OCI-LY7 (cell line): ENCODE results near the gene OGFOD3. TPM values are rescaled to one million over a fixed set of nuclear protein-coding genes. Genes with fewer than 3 reads are reported as not detected.
"Not testable (repeated sequence)": the region's sequence is repeated elsewhere in the genome, so short reads cannot be mapped to it uniquely, and the experiment has no call there.

Experiments used
- BruUV-seq: library from RNA; stranded (reverse); fragments of 400-500 nt; replicated peaks from 2 replicates; lab custom pipeline; 2021; lab: Mats Ljungman, UMichigan
- CTCF ChIA-PET: fragments of 300-600 bp; sonication (Branson Sonifier 250); formaldehyde crosslinking; loops from one replicate; lab custom pipeline; 2022; ENCODE audit warnings: antibody characterized with exemption; ENCODE audit not compliant: unreplicated experiment; lab: Charles Lee
- POLR2A ChIA-PET: fragments of 300-600 bp; sonication (Branson Sonifier 250); formaldehyde crosslinking; loops from one replicate; lab custom pipeline; 2022; ENCODE audit warnings: antibody characterized with exemption; lab: Charles Lee
- DNase-seq: peaks from one replicate; pipeline ENCODE4 v3.0.0-alpha.2; 2015; ENCODE audit warnings: low spot score
- H2AFZ ChIP-seq: fragments of 200-600 bp; sonication (generic), shearing (Covaris generic); 2 replicates; pipeline ENCODE4 v1.6.1; 2014; ENCODE audit warnings: mild to moderate bottlenecking, antibody characterized with exemption, low read length, moderate library complexity
- H3K27ac ChIP-seq: fragments of 200-600 bp; sonication (generic); 2 replicates; pipeline ENCODE4 v1.5.1; 2014; ENCODE audit warnings: mixed run types, low read depth, mild to moderate bottlenecking, moderate library complexity, low read length, inconsistent platforms; ENCODE audit not compliant: poor library complexity, severe bottlenecking
- H3K36me3 ChIP-seq: fragments of 200-600 bp; sonication (generic); 2 replicates; pipeline ENCODE4 v1.6.1; 2014; ENCODE audit warnings: mild to moderate bottlenecking, antibody characterized with exemption, low read length, moderate library complexity, mixed read lengths; ENCODE audit not compliant: insufficient read depth
- H3K4me1 ChIP-seq: fragments of 200-600 bp; sonication (generic); 2 replicates; pipeline ENCODE4 v1.5.1; 2014; ENCODE audit warnings: mild to moderate bottlenecking, low read length; ENCODE audit not compliant: insufficient read depth, poor library complexity, severe bottlenecking
- H3K4me2 ChIP-seq: fragments of 200-600 bp; sonication (generic); 2 replicates; pipeline ENCODE4 v1.6.1; 2014; ENCODE audit warnings: mild to moderate bottlenecking, low read length
- H3K4me3 ChIP-seq: fragments of 200-600 bp; sonication (generic); 2 replicates; pipeline ENCODE4 v1.5.1; 2014; ENCODE audit warnings: mild to moderate bottlenecking, low read depth, low read length; ENCODE audit not compliant: poor library complexity, severe bottlenecking
- H3K79me2 ChIP-seq: fragments of 200-600 bp; sonication (generic); 2 replicates; pipeline ENCODE4 v1.6.1; 2016; ENCODE audit warnings: low read depth, mild to moderate bottlenecking, low read length, moderate library complexity, mixed read lengths; ENCODE audit not compliant: insufficient read depth
- H3K9me2 ChIP-seq: fragments of 200-600 bp; sonication (generic); 2 replicates; pipeline ENCODE4 v1.6.1; 2016; ENCODE audit warnings: mild to moderate bottlenecking, low read length, mixed read lengths; ENCODE audit not compliant: insufficient read depth
- H3K9me3 ChIP-seq: fragments of 200-600 bp; sonication (generic); 2 replicates; pipeline ENCODE4 v1.6.1; 2014; ENCODE audit warnings: mild to moderate bottlenecking, mixed run types, low read length, mixed read lengths
- H4K20me1 ChIP-seq: fragments of 200-600 bp; sonication (generic); 2 replicates; pipeline ENCODE4 v1.6.1; 2014; ENCODE audit warnings: mild to moderate bottlenecking, antibody characterized with exemption, low read length, moderate library complexity, mixed read lengths; ENCODE audit not compliant: insufficient read depth
- EZH2phosphoT487 ChIP-seq: fragments of 200-600 bp; sonication (generic); IDR thresholded peaks from 2 replicates; pipeline ENCODE4 v1.6.1; 2018; ENCODE audit warnings: low read depth, borderline replicate concordance, mild to moderate bottlenecking, mixed run types, antibody characterized with exemption, low read length, moderate library complexity, mixed read lengths
- intact Hi-C: fragments of 100-400 bp; cut with micrococcal nuclease; formaldehyde crosslinking; loops from one replicate; pipeline ENCODE4 v1.10.0; 2022; ENCODE audit not compliant: unreplicated experiment
- total RNA-seq, 2 experiments: library from RNA; depleted of rRNA in 1 of 2; stranded (reverse); fragments of >200 nt in 1 of 2; shearing (Covaris generic) in 1 of 2; gene quantifications; 2 replicates each; pipeline ENCODE4 v1.2.3, GENCODE V29; 2014 to 2022
- TF ChIP-seq, protein P1 (sequence below): fragments of 200-600 bp; sonication (generic); conservative IDR thresholded peaks from 2 replicates; pipeline ENCODE4 v1.5.1; 2014; ENCODE audit warnings: mild to moderate bottlenecking, antibody characterized with exemption, low read length, moderate library complexity, mixed read lengths

Gene OGFOD3
- total RNA-seq, 2 experiments from 2014 or later = 55.6 to 65.2 TPM

DNA sequence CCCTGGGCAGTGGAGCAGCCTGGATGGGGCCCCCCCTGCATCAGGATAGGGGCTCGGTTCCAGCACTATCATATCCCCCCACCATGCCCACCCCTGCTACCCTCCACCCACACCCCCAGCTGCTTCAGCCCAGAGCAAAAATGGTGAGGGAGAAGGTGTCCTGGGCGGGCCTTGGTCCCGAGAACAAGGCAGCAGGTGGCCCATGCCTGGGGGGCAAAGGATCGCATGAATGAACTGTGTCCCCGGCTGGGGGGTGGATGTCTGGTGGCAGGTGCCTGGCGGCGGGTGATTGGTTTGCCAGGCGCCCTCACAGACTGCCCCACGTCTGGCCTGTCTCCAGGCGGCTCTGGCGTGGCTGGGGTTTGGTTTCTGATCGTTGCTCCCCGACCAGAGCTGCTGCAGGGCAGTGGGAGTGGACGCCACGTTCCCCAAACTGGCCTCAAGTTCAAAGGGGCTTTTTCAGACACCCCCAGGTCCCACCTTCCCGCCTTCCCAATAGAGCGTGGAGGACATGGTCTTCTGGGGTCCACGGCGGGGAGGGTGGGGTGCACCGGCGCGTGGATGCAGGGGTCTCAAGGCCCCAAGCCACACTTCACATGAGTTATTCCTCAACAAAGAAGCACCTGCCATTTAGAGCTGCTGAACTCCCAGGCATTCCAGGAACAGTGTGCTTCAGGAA is 34.2 kb downstream of the OGFOD3 start:
- no peak for DNase-seq
- BruUV-seq = no TSS peak
- intact Hi-C loops = no loop called here

DNA sequence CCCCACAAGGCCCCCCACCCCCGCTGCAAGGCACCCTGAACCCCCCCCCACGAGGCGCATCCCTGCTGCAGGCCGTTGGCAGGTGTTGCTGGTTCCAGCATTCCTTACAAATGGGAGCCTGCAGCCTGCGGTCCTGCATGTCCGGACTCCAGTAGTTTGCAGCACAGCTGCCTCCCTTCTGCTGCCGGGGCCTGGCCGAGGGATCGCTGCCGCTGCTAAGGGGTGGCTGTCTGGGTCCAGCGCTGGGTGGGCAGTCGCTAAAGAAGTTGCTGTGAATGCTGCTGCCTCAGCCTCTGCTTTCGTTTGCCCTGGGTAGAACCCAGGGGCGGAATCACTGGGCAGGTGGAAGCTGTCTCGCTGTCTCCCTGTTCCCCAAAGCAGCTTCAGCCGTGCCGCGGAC is 35.0 kb downstream of the OGFOD3 start:
- H3K4me2 ChIP-seq = no peak overlapping the region
- ChIA-PET POLR2A (no interaction called here), CTCF (no interaction called here)
- H3K27ac ChIP-seq = no peak overlapping the region
- BruUV-seq = no TSS peak
- H3K79me2 ChIP-seq = no peaks in the 10 kb centered on the region
- intact Hi-C loops = no loop called here
- no peak for TF ChIP-seq EZH2phosphoT487
- TF ChIP-seq, protein P1, sequence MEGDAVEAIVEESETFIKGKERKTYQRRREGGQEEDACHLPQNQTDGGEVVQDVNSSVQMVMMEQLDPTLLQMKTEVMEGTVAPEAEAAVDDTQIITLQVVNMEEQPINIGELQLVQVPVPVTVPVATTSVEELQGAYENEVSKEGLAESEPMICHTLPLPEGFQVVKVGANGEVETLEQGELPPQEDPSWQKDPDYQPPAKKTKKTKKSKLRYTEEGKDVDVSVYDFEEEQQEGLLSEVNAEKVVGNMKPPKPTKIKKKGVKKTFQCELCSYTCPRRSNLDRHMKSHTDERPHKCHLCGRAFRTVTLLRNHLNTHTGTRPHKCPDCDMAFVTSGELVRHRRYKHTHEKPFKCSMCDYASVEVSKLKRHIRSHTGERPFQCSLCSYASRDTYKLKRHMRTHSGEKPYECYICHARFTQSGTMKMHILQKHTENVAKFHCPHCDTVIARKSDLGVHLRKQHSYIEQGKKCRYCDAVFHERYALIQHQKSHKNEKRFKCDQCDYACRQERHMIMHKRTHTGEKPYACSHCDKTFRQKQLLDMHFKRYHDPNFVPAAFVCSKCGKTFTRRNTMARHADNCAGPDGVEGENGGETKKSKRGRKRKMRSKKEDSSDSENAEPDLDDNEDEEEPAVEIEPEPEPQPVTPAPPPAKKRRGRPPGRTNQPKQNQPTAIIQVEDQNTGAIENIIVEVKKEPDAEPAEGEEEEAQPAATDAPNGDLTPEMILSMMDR = no peak
- H3K9me2 ChIP-seq = no peaks in the 10 kb centered on the region
- H4K20me1 ChIP-seq = no peaks in the 10 kb centered on the region
- peaks cover 8% of the 10 kb centered on the region for H3K4me1 ChIP-seq
- H3K4me3 ChIP-seq = no peak overlapping the region
- DNase-seq = no peak
- H2AFZ ChIP-seq = no peak overlapping the region
- no peaks in the 10 kb centered on the region for H3K36me3 ChIP-seq
- no peaks in the 10 kb centered on the region for H3K9me3 ChIP-seq

More for the DNA sequence above, 34.2 kb downstream of the OGFOD3 start:
- Histone ChIP-seq H3K9me2 (no peaks in the 10 kb centered on the region), H3K79me2 (no peaks in the 10 kb centered on the region), H4K20me1 (no peaks in the 10 kb centered on the region), H3K4me3 (no peak overlapping the region), H3K36me3 (no peaks in the 10 kb centered on the region), H2AFZ (no peak overlapping the region), H3K4me1 (peaks cover 8% of the 10 kb centered on the region), H3K4me2 (no peak overlapping the region), H3K9me3 (no peaks in the 10 kb centered on the region), H3K27ac (no peak overlapping the region)
- ChIA-PET CTCF (no interaction called here), POLR2A (no interaction called here)
- TF ChIP-seq, protein P1 = no peak; the same call in 1 of the 2 replicates
- TF ChIP-seq EZH2phosphoT487 = no peak

DNA sequence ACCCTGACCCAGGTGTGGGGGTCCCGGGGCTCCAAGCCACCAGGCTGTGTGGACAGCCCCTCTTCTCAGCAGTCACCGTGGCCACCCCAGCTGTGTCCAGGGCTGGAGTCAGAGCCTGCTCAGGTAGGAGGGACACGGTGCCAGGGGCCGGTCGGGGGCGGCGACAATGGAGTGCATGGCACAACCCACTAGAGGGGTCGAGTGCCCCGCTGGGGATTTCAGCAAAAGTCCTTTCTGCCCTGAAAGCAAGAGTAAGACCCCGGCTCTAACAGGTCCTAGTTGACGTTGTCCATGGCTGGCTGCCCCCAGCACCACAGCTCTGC is 35.5 kb downstream of the OGFOD3 start:
- Histone ChIP-seq H3K27ac (no peak overlapping the region), H3K4me3 (no peak overlapping the region), H3K36me3 (no peaks in the 10 kb centered on the region), H3K4me1 (peaks cover 8% of the 10 kb centered on the region), H3K79me2 (no peaks in the 10 kb centered on the region), H3K4me2 (no peak overlapping the region), H4K20me1 (no peaks in the 10 kb centered on the region), H3K9me3 (no peaks in the 10 kb centered on the region), H3K9me2 (no peaks in the 10 kb centered on the region), H2AFZ (no peak overlapping the region)
- intact Hi-C loops = no loop called here
- no TSS peak for BruUV-seq
- DNase-seq = no peak
- ChIA-PET CTCF (no interaction called here), POLR2A (no interaction called here)
- TF ChIP-seq, protein P1 = no peak
- TF ChIP-seq EZH2phosphoT487 = no peak

DNA sequence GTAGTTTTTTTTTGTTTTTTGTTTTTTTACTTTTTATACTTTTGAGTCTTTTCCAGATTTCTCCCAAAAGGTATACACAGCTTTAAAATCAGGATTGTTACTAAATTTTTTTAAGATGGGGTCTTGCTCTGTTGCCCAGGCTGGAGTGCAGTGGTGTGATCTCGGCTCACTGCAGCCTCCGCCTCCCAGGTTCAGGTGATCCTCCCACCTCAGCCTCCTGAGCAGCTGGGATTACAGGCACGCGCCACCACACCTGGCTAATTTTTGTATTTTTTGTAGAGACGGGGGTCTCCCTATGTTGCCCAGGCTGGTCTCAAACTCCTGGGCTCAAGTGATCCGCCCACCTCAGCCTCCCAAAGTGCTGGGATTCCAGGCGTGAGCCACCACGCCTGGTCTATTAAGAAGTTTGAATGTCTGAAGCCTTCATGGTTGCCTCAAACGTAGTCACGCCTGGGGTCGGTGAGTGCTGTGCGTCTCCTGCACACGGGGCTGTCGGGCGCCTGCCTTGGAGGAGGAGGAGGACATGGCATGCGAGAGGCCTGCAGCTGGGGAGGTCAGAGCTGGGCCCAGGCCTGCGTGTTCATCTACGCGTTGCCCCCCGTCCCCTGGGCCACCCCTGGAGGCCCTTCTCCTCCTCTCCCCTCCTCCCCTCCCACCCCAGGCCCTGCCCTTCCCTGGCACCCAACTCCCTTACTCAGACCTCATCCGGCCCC is 36.0 kb downstream of the OGFOD3 start:
- H3K4me3 ChIP-seq, DNase-seq, H3K27ac ChIP-seq, H3K9me3 ChIP-seq, intact Hi-C loops, H3K9me2 ChIP-seq, H2AFZ ChIP-seq, H3K4me1 ChIP-seq, BruUV-seq, H4K20me1 ChIP-seq, H3K4me2 ChIP-seq, CTCF ChIA-PET, H3K36me3 ChIP-seq, H3K79me2 ChIP-seq: not testable (repeated sequence)
- POLR2A ChIA-PET = interaction anchor here (0.7 kb wide), 1 partner anchor 10 kb away, joined by 5 read pairs; no protein-coding TSS in a partner anchor
